Neural progenitor cell (in vitro differentiated cells): ENCODE results near the gene KDF1.

Experiments
- CTCF ChIP-seq: fragments of 200-600 bp; sonication (generic); IDR thresholded peaks from 2 replicates; pipeline ENCODE4 v1.5.1; 2017; ENCODE audit warnings: antibody characterized with exemption, mild to moderate bottlenecking
- EZH2 ChIP-seq: fragments of 200-600 bp; sonication (generic); IDR thresholded peaks from 2 replicates; pipeline ENCODE4 v1.6.1; 2017; ENCODE audit warnings: antibody characterized with exemption, mild to moderate bottlenecking, moderate library complexity

- no peak for TF ChIP-seq EZH2
- TF ChIP-seq CTCF = no peak
These were observed 18.6 kb upstream of the KDF1 start for GRCh38 chr1:26978901-26979300.
